NCI-H2196 treated with DMSO at 0.1 percent for 48 hours (cell line): ENCODE measurements around the gene SLC22A9.

Source experiments
- DNase-seq: peaks from one replicate; lab custom pipeline; 2025; ENCODE audit not compliant: unreplicated experiment; lab: John Stamatoyannopoulos, UW

The SLC22A9 gene

DNA sequence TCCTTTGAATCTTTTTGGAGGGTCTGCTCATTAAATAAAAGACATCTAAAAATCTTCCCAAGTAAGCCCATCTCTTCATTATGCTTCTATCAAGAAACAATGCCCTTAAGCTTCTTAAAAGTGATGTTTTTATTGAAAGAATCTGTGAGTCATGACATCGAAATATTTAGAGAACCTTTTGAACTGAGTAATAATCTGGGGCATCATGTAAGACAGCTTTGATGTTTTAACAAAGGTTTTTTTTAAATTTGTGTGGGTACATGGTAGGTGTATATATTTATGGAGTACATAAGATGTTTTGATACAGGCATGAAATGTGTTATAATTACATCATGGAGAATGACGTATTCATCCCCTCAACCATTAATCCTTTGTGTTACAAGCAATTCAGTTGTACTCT lies 74.6 kb downstream of the SLC22A9 start:
- no peak for DNase-seq

DNA sequence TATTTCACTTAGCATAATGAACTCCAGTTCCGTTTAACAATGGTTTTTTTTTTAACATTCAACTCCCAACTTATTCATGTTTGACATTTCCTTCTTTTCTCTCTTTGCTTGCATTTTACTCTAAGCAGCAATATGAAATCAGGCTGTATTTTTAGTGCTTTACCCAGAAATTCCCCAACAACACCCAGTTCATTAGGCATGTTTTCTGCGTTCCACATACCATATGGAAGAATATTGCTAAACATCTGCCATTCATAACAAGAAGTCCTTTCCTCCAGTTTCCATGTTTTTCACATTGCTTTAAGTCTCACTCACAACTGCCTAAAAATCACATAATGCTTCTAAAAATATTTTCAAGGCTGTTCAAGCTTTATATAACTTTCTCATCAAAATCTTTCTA lies 75.5 kb downstream of the SLC22A9 start:
- no peak for DNase-seq

DNA sequence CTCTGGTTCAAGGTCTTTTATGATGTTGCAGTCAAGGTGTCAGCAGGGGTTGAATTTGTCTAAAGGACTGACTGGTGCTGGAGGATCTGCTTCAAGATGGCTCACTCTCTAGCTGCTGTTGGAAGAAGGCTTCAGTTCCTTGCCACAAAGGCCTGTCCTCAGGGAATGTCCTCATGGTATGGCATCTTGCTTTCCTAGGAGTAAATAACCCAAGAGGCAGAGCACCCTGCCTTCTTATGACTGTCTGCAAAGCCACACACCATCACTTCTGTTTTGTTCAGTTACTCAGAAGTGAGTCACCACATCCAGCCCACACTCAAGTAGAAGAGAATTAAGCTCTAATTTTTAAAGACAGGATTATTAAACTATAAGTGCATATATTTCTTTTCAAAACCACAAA lies 76.1 kb downstream of the SLC22A9 start:
- no peak for DNase-seq

DNA sequence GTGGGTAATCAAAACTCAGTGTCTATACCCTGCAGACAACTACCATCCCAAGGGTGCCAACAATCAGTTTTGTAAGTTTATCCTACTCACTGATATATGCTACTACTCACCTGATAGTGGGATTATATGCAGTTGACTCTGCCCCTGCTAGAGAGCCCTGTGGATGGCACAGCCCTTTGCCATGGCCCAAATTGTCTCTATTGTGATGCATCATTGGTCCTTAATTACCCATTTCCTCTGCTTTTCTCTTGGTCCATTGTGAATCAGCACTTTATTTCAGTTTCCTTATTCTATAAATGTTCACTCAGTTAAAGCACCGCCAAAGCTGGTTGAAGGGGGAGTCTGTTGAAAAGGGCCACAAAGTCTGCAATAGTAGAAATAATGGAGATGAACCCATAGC lies 79.1 kb downstream of the SLC22A9 start:
- no peak for DNase-seq

DNA sequence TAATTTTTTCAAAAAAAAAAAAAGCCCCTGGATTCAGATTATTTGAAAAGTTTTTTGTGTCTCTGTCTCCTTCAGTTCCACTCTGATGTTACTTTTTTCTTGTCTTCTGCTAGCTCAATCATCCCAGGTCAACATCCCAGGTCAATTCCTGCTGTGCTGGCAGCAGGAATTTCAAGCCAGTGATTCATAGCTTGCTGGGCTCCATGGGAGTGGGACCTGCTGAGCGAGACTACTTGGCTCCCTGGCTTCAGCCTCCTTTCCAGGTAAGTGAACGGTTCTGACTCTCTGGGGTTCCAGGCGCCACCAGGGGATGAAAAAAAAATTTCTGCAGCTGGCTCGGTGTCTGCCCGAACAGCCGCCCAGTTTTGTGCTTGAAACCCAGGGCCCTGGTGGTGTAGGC lies 90.0 kb downstream of the SLC22A9 start:
- DNase-seq = no peak
